ENCODE measurements around the gene NF2.

DNA sequence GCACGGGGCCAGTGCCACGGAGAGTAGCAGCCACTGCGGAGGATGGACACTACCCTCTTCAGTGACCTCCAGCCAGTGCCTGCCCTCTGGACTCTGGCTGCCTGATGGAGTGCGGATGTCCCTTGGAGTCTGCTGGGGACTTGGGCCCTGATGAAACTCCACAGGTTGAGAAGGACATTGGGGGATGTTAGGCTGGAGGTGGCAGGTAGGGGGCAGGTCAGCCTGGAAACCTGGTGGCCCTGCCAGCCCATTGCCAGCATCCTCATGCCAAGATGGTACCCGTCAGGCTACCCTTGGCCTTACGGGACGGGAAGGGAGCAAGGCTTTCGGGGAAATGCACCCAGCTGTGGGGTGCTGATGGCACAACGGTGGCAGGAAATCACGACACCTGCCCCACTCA, 120.3 kb downstream of the NF2 start:
- no peak for TF ChIP-seq POLR2A (IDR thresholded peaks at IDR 0.05)
- TF ChIP-seq, protein P1, sequence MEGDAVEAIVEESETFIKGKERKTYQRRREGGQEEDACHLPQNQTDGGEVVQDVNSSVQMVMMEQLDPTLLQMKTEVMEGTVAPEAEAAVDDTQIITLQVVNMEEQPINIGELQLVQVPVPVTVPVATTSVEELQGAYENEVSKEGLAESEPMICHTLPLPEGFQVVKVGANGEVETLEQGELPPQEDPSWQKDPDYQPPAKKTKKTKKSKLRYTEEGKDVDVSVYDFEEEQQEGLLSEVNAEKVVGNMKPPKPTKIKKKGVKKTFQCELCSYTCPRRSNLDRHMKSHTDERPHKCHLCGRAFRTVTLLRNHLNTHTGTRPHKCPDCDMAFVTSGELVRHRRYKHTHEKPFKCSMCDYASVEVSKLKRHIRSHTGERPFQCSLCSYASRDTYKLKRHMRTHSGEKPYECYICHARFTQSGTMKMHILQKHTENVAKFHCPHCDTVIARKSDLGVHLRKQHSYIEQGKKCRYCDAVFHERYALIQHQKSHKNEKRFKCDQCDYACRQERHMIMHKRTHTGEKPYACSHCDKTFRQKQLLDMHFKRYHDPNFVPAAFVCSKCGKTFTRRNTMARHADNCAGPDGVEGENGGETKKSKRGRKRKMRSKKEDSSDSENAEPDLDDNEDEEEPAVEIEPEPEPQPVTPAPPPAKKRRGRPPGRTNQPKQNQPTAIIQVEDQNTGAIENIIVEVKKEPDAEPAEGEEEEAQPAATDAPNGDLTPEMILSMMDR (IDR thresholded peaks at IDR 0.05) = no peak
- no peak for TF ChIP-seq POLR2AphosphoS5 (IDR thresholded peaks at IDR 0.05)
- no peak for TF ChIP-seq EP300 (IDR thresholded peaks at IDR 0.05)
